ENCODE data around the gene TNFSF18.

The TNFSF18 gene

DNA sequence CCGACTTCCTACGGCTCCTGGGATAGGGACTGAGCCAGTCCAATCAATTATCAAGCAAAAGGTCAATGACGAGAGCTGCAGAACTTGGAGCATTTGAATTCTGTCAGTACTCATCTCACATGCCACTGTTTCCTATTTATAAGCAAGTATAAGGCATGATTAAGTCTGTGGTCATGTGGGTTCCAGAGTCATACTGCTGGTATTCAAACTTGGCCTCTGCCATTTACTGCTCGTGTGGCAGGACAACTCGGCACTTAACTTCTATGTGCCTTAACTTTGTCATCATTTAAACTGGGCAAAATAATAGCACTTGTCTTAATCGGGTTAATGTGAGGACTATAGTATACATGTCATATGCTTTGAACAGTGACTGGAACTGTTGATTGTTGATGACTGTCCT lies 44.9 kb upstream of the TNFSF18 start:
- TF ChIP-seq CTCF (IDR thresholded peaks at IDR 0.05; ENCODE audit: low read depth, low read length) (no peak), EZH2phosphoT487 (IDR thresholded peaks at IDR 0.05; ENCODE audit: low read depth) (no peak)
- Histone ChIP-seq H3K9ac (ENCODE audit: low read length) (no peak overlapping the region), H3K27me3 (ENCODE audit: low read depth, low read length) (no peaks in the 10 kb centered on the region), H3K4me3 (ENCODE audit: low read length) (no peak overlapping the region), H3K27ac (ENCODE audit: low read length) (no peak overlapping the region), H3K36me3 (replicated peaks; ENCODE audit: low read depth, low read length) (no peaks in the 10 kb centered on the region), H3K4me2 (ENCODE audit: low read length) (no peak overlapping the region), H3K4me1 (ENCODE audit: low read length) (peaks cover 8% of the 10 kb centered on the region), H2AFZ (ENCODE audit: low read depth, low read length) (no peak overlapping the region), H3K79me2 (ENCODE audit: low read length) (no peaks in the 10 kb centered on the region), H3K9me3 (ENCODE audit: insufficient read depth, low read length) (no peaks in the 10 kb centered on the region), H4K20me1 (ENCODE audit: insufficient read depth, low read length) (no peaks in the 10 kb centered on the region)

DNA sequence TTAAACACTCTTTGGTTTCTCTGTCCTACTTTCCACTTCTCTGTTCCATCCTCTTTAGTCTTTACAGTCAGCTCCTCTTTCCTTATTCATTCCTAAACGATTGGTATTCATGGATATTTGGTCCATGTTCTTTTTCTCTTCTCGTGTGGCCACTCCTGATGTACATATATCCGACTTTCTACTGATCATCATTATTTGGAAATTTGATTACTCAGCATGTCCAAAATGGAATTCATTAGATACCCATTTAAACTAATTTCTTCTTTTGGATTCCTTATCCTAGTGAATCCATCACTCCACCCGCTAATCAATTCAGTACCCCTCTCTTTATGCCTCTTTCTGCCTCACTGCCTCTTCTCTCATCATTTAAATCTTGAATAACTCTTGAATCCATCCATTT lies 43.8 kb upstream of the TNFSF18 start:
- Histone ChIP-seq H3K9me3 (ENCODE audit: insufficient read depth, low read length) (no peaks in the 10 kb centered on the region), H3K9ac (ENCODE audit: low read length) (no peak overlapping the region), H3K4me3 (ENCODE audit: low read length) (no peak overlapping the region), H3K4me1 (ENCODE audit: low read length) (peaks cover 8% of the 10 kb centered on the region), H3K27ac (ENCODE audit: low read length) (no peak overlapping the region), H3K79me2 (ENCODE audit: low read length) (no peaks in the 10 kb centered on the region), H3K4me2 (ENCODE audit: low read length) (no peak overlapping the region), H3K27me3 (ENCODE audit: low read depth, low read length) (no peaks in the 10 kb centered on the region), H3K36me3 (replicated peaks; ENCODE audit: low read depth, low read length) (no peaks in the 10 kb centered on the region), H4K20me1 (ENCODE audit: insufficient read depth, low read length) (no peaks in the 10 kb centered on the region), H2AFZ (ENCODE audit: low read depth, low read length) (no peak overlapping the region)
- TF ChIP-seq CTCF (IDR thresholded peaks at IDR 0.05; ENCODE audit: low read depth, low read length) (no peak), EZH2phosphoT487 (IDR thresholded peaks at IDR 0.05; ENCODE audit: low read depth) (no peak)

DNA sequence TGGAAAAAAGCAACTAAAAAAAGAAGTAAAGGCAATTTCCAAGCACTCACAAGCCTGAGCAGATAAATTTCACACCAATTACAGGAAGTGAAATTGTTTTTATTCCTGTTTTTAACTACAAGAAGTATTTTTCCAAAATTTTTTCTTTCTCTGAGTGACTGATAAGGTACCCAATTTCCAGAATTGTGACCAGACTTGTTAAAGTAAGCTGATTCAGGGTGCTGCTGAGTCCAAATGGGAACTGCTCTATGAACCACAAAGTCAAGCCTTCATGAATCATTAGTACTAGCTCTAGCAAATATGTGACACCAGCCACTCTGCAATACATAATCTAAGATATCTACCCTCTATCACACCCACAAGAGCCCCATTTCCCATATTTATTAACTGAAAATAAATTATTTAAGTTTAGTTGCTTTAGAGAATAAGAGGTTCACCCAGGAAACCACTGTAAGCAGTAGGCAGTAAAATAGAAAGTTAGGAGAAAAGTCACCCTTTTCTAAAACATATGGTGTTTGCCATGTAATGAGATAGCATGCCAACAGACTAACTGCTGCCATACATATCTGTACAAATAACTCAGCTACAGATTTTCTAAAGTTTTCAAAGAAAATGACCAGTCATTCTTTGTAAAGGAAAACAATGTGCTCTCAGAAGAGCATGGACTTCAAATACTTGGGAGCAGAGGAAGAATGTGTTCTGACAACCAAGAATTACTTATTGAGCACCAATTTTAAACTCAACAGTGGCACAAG lies 43.1 kb upstream of the TNFSF18 start:
- no peak overlapping the region for H2AFZ ChIP-seq (ENCODE audit: low read depth, low read length)
- no peak overlapping the region for H3K4me2 ChIP-seq (ENCODE audit: low read length)
- H3K9me3 ChIP-seq (ENCODE audit: insufficient read depth, low read length): no peaks in the 10 kb centered on the region
- H3K4me1 ChIP-seq (ENCODE audit: low read length): peaks cover 8% of the 10 kb centered on the region
- H3K9ac ChIP-seq (ENCODE audit: low read length): no peak overlapping the region
- no peaks in the 10 kb centered on the region for H3K27me3 ChIP-seq (ENCODE audit: low read depth, low read length)
- H4K20me1 ChIP-seq (ENCODE audit: insufficient read depth, low read length): no peaks in the 10 kb centered on the region
- no peak overlapping the region for H3K4me3 ChIP-seq (ENCODE audit: low read length)
- H3K36me3 ChIP-seq (replicated peaks; ENCODE audit: low read depth, low read length): no peaks in the 10 kb centered on the region
- no peak overlapping the region for H3K27ac ChIP-seq (ENCODE audit: low read length)
- no peaks in the 10 kb centered on the region for H3K79me2 ChIP-seq (ENCODE audit: low read length)
- TF ChIP-seq CTCF (IDR thresholded peaks at IDR 0.05; ENCODE audit: low read depth, low read length) (no peak), EZH2phosphoT487 (IDR thresholded peaks at IDR 0.05; ENCODE audit: low read depth) (no peak)

DNA sequence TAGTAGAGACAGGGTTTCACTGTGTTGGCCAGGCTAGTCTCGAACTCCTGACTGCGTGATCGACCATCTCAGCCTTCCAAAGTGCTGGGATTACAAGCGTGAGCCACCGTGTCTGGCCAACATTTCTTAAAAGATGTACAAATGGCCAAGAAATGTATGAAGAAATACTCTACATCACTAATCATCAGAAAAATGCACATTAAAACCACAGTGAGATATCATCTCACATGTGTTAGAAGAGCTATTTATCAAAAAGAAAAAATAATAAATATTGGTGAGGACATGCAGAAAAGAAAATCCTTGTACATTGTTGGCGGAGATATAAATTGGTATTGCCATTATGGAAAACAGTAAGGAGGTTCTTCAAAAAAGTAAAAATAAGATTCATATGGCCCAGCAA lies 33.6 kb upstream of the TNFSF18 start:
- H3K27ac ChIP-seq (ENCODE audit: low read length): no peak overlapping the region
- TF ChIP-seq EZH2phosphoT487 (IDR thresholded peaks at IDR 0.05; ENCODE audit: low read depth): no peak
- TF ChIP-seq CTCF (IDR thresholded peaks at IDR 0.05; ENCODE audit: low read depth, low read length): no peak

More for the DNA sequence above, 33.6 kb upstream of the TNFSF18 start:
- Histone ChIP-seq H3K4me3 (ENCODE audit: low read length) (no peak overlapping the region), H3K9ac (ENCODE audit: low read length) (no peak overlapping the region), H3K36me3 (replicated peaks; ENCODE audit: low read depth, low read length) (no peaks in the 10 kb centered on the region), H3K4me1 (ENCODE audit: low read length) (no peaks in the 10 kb centered on the region), H3K27me3 (ENCODE audit: low read depth, low read length) (peaks cover 4% of the 10 kb centered on the region; the same call in 1 of the 2 replicates), H3K4me2 (ENCODE audit: low read length) (no peak overlapping the region), H2AFZ (ENCODE audit: low read depth, low read length) (no peak overlapping the region), H4K20me1 (ENCODE audit: insufficient read depth, low read length) (no peaks in the 10 kb centered on the region), H3K9me3 (ENCODE audit: insufficient read depth, low read length) (no peaks in the 10 kb centered on the region; the same call in 1 of the 2 replicates), H3K79me2 (ENCODE audit: low read length) (no peaks in the 10 kb centered on the region)
